Testis (tissue), 2 donors: ENCODE data around the gene SPATA31D1.

Experiments used
- POLR2A ChIP-seq: fragments of 450-650 bp; IDR thresholded peaks from one replicate; pipeline ENCODE4 v1.6.1; 2017; ENCODE audit warnings: antibody characterized with exemption, mild to moderate bottlenecking, moderate library complexity
- TF ChIP-seq, protein P1 (sequence below), 3 experiments: fragments of 450-650 bp in 2 of 3; fragments of 200-600 bp in 1 of 3; sonication (generic) in 1 of 3; IDR thresholded peaks; one replicate each; pipeline ENCODE4 v1.5.1; 2016 to 2019; ENCODE audit warnings: antibody characterized with exemption in 3 of 3, mild to moderate bottlenecking in 2 of 3, moderate library complexity in 1 of 3

DNA sequence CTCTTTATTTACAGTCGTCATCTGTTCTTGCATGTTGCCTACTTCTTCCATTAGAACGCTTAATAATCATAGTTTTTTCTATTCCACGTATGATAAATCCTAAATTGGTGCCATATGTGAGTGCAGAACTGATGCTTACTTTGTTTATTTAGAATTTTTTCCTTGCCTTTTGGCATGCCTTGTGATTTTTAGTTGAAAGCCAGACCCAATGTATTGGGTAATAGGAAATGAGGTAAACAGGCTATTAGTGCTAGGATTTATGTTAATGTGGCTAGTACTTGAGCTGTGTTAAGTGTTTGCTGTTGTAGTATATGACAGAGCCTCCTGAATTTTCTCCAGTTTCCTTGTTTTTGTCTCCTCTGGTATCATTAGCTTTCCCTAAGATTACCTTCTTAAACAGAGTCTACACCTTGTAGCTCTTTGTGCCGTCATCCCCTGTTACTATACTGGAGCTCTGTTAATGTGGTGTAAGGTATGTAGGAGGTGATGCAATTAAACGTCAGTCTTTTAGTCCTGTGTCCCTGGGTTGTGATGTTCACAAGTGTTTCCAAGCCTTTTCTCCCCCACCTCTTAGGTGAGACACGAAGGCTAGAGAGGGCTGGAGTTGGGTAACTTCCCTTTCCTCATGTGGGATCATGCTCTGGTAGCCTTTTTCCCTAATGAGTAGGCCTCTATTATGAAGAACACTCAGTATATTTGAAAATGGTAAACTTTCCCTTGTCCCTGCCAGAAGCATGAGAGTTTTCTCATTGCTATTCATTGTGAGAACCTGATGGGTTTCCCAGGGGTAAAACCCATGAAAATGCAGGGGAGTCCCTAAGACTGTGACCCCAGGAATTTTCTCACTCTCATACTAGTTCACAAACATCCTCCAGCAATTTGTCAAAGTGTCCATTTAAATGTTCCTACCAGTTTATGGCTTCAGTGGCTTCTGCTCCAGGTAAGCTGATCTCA lies 24.1 kb upstream of the SPATA31D1 start:
- TF ChIP-seq, protein P1, sequence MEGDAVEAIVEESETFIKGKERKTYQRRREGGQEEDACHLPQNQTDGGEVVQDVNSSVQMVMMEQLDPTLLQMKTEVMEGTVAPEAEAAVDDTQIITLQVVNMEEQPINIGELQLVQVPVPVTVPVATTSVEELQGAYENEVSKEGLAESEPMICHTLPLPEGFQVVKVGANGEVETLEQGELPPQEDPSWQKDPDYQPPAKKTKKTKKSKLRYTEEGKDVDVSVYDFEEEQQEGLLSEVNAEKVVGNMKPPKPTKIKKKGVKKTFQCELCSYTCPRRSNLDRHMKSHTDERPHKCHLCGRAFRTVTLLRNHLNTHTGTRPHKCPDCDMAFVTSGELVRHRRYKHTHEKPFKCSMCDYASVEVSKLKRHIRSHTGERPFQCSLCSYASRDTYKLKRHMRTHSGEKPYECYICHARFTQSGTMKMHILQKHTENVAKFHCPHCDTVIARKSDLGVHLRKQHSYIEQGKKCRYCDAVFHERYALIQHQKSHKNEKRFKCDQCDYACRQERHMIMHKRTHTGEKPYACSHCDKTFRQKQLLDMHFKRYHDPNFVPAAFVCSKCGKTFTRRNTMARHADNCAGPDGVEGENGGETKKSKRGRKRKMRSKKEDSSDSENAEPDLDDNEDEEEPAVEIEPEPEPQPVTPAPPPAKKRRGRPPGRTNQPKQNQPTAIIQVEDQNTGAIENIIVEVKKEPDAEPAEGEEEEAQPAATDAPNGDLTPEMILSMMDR (IDR thresholded peaks at IDR 0.05), result no peak
- no peak for TF ChIP-seq POLR2A
